HEK293 (cell line): Measurements from ENCODE around the gene CORO7.
A peak's percentile ranks its signal among the peaks of the same experiment; 100 is the strongest.

ENCODE experiments used
- BCL11B ChIP-seq: fragments of 450-650 bp; formaldehyde crosslinking; IDR thresholded peaks from 2 replicates; pipeline ENCODE4 v1.5.1; 2016; ENCODE audit warnings: low read depth, missing biosample characterization, missing genetic modification characterization
- EGR2 ChIP-seq: fragments of 450-650 bp; formaldehyde crosslinking; IDR thresholded peaks from 2 replicates; pipeline ENCODE4 v1.5.1; 2016; ENCODE audit warnings: low read depth, missing biosample characterization, missing genetic modification characterization
- IKZF3 ChIP-seq: fragments of 450-650 bp; IDR thresholded peaks from 2 replicates; pipeline ENCODE4 v1.5.0; 2018; ENCODE audit warnings: missing biosample characterization, mild to moderate bottlenecking, missing genetic modification characterization, moderate library complexity
- KLF7 ChIP-seq: fragments of 450-650 bp; formaldehyde crosslinking; IDR thresholded peaks from 2 replicates; pipeline ENCODE4 v1.5.1; 2016; ENCODE audit warnings: missing biosample characterization, missing genetic modification characterization, borderline replicate concordance
- OVOL3 ChIP-seq: fragments of 450-650 bp; formaldehyde crosslinking; IDR thresholded peaks from 2 replicates; pipeline ENCODE4 v1.5.1; 2016; ENCODE audit warnings: missing biosample characterization, missing genetic modification characterization
- SALL2 ChIP-seq: fragments of 450-650 bp; formaldehyde crosslinking; IDR thresholded peaks from 2 replicates; pipeline ENCODE4 v1.5.0; 2017; ENCODE audit warnings: missing biosample characterization, mild to moderate bottlenecking, missing genetic modification characterization, borderline replicate concordance
- SCRT1 ChIP-seq: fragments of 450-650 bp; formaldehyde crosslinking; IDR thresholded peaks from 2 replicates; pipeline ENCODE4 v1.5.1; 2016; ENCODE audit warnings: missing biosample characterization, missing genetic modification characterization, borderline replicate concordance
- SP7 ChIP-seq: fragments of 450-650 bp; formaldehyde crosslinking; IDR thresholded peaks from 2 replicates; pipeline ENCODE4 v1.5.1; 2016; ENCODE audit warnings: missing biosample characterization, missing genetic modification characterization
- YY1 ChIP-seq: fragments of 450-650 bp; formaldehyde crosslinking; IDR thresholded peaks from 2 replicates; pipeline ENCODE4 v1.5.1; 2018; ENCODE audit warnings: missing biosample characterization, missing genetic modification characterization
- ZNF121 ChIP-seq: fragments of 450-650 bp; formaldehyde crosslinking; IDR thresholded peaks from 2 replicates; pipeline ENCODE4 v1.5.1; 2016; ENCODE audit warnings: missing biosample characterization, missing genetic modification characterization
- ZNF174 ChIP-seq: fragments of 450-650 bp; formaldehyde crosslinking; IDR thresholded peaks from 2 replicates; pipeline ENCODE4 v1.5.0; 2017; ENCODE audit warnings: missing biosample characterization, mild to moderate bottlenecking, missing genetic modification characterization
- ZNF2 ChIP-seq: fragments of 450-650 bp; formaldehyde crosslinking; IDR thresholded peaks from 2 replicates; pipeline ENCODE4 v1.5.1; 2016; ENCODE audit warnings: missing biosample characterization, missing genetic modification characterization
- ZNF366 ChIP-seq: fragments of 450-650 bp; formaldehyde crosslinking; conservative IDR thresholded peaks from 2 replicates; pipeline ENCODE4 v1.5.1; 2016; ENCODE audit warnings: missing biosample characterization, missing genetic modification characterization
- ZNF600 ChIP-seq: fragments of 450-650 bp; formaldehyde crosslinking; IDR thresholded peaks from 2 replicates; pipeline ENCODE4 v1.5.1; 2016; ENCODE audit warnings: missing biosample characterization, missing genetic modification characterization
- ZNF623 ChIP-seq: fragments of 450-650 bp; formaldehyde crosslinking; IDR thresholded peaks from 2 replicates; pipeline ENCODE4 v1.5.1; 2016; ENCODE audit warnings: missing biosample characterization, missing genetic modification characterization
- ZNF76 ChIP-seq: fragments of 450-650 bp; formaldehyde crosslinking; IDR thresholded peaks from 2 replicates; pipeline ENCODE4; 2016; ENCODE audit warnings: low read depth, missing biosample characterization, missing genetic modification characterization, borderline replicate concordance
- ZNF777 ChIP-seq: fragments of 450-650 bp; formaldehyde crosslinking; IDR thresholded peaks from 2 replicates; pipeline ENCODE4 v1.5.1; 2017; ENCODE audit warnings: missing biosample characterization, missing genetic modification characterization, borderline replicate concordance
- ZNF791 ChIP-seq: fragments of 450-650 bp; formaldehyde crosslinking; IDR thresholded peaks from 2 replicates; pipeline ENCODE4 v1.5.1; 2016; ENCODE audit warnings: missing biosample characterization, missing genetic modification characterization
- ZSCAN16 ChIP-seq: fragments of 450-650 bp; formaldehyde crosslinking; IDR thresholded peaks from 2 replicates; pipeline ENCODE4 v1.5.1; 2016; ENCODE audit warnings: missing biosample characterization, missing genetic modification characterization
- TF ChIP-seq, protein P1 (sequence below): fragments of 450-650 bp; formaldehyde crosslinking; IDR thresholded peaks from 2 replicates; pipeline ENCODE4 v1.5.1; 2016; ENCODE audit warnings: missing biosample characterization, missing genetic modification characterization
- TF ChIP-seq, protein P2 (sequence below): fragments of 450-650 bp; formaldehyde crosslinking; IDR thresholded peaks from 2 replicates; pipeline ENCODE4 v1.5.1; 2016; ENCODE audit warnings: missing biosample characterization, missing genetic modification characterization
- TF ChIP-seq, protein P3 (sequence below): fragments of 450-650 bp; formaldehyde crosslinking; IDR thresholded peaks from 2 replicates; pipeline ENCODE4 v1.5.1; 2016; ENCODE audit warnings: missing biosample characterization, missing genetic modification characterization, low read depth
- TF ChIP-seq, protein P4 (sequence below): fragments of 450-650 bp; formaldehyde crosslinking; IDR thresholded peaks from 2 replicates; pipeline ENCODE4 v1.5.1; 2016; ENCODE audit warnings: missing biosample characterization, missing genetic modification characterization

CORO7 gene

DNA sequence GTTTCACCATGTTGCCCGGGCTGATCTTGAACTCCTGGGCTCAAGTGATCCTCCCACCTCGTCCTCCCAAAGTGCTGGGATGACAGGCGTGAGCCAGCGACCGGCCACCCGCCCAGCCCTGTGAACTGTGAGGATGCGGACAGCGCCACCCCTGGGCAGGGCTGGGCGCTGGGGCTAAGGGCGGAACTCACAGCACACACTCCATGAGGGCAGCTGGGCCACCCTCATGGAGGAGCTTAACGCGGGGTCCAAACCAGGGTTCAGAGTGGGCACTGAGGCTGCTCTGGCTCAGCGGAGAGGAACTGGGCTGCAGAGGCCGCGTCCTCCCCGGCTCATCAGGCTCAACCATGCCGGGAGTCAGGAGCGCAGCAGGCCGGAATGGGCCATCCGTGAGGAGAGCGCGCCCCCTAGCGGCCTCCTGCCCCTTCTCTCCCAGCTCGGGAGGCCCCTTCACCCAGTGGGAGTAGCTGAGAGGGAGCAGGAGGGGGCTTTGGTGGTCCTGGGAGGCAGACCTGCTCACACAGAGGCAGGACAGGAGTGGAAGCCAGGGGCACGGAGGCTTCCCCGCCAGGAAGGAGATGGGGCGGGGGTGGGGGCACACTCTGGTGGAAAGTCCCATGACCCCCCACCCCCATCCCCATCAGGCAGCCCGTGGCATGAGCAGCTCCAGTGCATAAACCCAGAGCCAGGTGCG, 13.8 kb downstream of the CORO7 start (continued):
- TF ChIP-seq, protein P1, sequence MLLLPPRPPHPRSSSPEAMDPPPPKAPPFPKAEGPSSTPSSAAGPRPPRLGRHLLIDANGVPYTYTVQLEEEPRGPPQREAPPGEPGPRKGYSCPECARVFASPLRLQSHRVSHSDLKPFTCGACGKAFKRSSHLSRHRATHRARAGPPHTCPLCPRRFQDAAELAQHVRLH (tag by site-specific recombination), result no peak
- TF ChIP-seq EGR2 (0 out of 2 replicates have a peak, but pooled peaks have one; percentile 8), KLF7 (tag by site-specific recombination) (no peak), ZNF121 (tag by site-specific recombination) (no peak), SALL2 (tag by site-specific recombination) (no peak), ZNF600 (tag by site-specific recombination) (peak; percentile 87), SCRT1 (tag by site-specific recombination) (no peak), ZNF76 (tag by site-specific recombination) (no peak), IKZF3 (tag by site-specific recombination) (0 out of 2 replicates have a peak, but pooled peaks have one; percentile 16), ZNF366 (tag by site-specific recombination) (no peak), ZNF791 (tag by site-specific recombination) (no peak), SP7 (peak; percentile 63), ZNF174 (tag by site-specific recombination) (no peak), ZSCAN16 (tag by site-specific recombination) (no peak), ZNF777 (tag by site-specific recombination) (no peak), BCL11B (tag by site-specific recombination) (no peak), YY1 (no peak), OVOL3 (tag by site-specific recombination) (no peak), ZNF2 (tag by site-specific recombination) (peak; percentile 90), ZNF623 (no peak)
- TF ChIP-seq, protein P2, sequence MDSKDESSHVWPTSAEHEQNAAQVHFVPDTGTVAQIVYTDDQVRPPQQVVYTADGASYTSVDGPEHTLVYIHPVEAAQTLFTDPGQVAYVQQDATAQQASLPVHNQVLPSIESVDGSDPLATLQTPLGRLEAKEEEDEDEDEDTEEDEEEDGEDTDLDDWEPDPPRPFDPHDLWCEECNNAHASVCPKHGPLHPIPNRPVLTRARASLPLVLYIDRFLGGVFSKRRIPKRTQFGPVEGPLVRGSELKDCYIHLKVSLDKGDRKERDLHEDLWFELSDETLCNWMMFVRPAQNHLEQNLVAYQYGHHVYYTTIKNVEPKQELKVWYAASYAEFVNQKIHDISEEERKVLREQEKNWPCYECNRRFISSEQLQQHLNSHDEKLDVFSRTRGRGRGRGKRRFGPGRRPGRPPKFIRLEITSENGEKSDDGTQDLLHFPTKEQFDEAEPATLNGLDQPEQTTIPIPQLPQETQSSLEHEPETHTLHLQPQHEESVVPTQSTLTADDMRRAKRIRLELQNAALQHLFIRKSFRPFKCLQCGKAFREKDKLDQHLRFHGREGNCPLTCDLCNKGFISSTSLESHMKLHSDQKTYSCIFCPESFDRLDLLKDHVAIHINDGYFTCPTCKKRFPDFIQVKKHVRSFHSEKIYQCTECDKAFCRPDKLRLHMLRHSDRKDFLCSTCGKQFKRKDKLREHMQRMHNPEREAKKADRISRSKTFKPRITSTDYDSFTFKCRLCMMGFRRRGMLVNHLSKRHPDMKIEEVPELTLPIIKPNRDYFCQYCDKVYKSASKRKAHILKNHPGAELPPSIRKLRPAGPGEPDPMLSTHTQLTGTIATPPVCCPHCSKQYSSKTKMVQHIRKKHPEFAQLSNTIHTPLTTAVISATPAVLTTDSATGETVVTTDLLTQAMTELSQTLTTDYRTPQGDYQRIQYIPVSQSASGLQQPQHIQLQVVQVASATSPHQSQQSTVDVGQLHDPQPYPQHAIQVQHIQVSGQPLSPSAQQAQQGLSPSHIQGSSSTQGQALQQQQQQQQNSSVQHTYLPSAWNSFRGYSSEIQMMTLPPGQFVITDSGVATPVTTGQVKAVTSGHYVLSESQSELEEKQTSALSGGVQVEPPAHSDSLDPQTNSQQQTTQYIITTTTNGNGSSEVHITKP (tag by site-specific recombination), result peak; percentile 42
- TF ChIP-seq, protein P3, sequence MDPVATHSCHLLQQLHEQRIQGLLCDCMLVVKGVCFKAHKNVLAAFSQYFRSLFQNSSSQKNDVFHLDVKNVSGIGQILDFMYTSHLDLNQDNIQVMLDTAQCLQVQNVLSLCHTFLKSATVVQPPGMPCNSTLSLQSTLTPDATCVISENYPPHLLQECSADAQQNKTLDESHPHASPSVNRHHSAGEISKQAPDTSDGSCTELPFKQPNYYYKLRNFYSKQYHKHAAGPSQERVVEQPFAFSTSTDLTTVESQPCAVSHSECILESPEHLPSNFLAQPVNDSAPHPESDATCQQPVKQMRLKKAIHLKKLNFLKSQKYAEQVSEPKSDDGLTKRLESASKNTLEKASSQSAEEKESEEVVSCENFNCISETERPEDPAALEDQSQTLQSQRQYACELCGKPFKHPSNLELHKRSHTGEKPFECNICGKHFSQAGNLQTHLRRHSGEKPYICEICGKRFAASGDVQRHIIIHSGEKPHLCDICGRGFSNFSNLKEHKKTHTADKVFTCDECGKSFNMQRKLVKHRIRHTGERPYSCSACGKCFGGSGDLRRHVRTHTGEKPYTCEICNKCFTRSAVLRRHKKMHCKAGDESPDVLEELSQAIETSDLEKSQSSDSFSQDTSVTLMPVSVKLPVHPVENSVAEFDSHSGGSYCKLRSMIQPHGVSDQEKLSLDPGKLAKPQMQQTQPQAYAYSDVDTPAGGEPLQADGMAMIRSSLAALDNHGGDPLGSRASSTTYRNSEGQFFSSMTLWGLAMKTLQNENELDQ (tag by site-specific recombination), result no peak
- TF ChIP-seq, protein P4, sequence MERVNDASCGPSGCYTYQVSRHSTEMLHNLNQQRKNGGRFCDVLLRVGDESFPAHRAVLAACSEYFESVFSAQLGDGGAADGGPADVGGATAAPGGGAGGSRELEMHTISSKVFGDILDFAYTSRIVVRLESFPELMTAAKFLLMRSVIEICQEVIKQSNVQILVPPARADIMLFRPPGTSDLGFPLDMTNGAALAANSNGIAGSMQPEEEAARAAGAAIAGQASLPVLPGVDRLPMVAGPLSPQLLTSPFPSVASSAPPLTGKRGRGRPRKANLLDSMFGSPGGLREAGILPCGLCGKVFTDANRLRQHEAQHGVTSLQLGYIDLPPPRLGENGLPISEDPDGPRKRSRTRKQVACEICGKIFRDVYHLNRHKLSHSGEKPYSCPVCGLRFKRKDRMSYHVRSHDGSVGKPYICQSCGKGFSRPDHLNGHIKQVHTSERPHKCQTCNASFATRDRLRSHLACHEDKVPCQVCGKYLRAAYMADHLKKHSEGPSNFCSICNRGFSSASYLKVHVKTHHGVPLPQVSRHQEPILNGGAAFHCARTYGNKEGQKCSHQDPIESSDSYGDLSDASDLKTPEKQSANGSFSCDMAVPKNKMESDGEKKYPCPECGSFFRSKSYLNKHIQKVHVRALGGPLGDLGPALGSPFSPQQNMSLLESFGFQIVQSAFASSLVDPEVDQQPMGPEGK (tag by site-specific recombination), result peak; percentile 73; the same call in 1 of the 2 replicates
